ENCODE data around the gene CEP57.

DNA sequence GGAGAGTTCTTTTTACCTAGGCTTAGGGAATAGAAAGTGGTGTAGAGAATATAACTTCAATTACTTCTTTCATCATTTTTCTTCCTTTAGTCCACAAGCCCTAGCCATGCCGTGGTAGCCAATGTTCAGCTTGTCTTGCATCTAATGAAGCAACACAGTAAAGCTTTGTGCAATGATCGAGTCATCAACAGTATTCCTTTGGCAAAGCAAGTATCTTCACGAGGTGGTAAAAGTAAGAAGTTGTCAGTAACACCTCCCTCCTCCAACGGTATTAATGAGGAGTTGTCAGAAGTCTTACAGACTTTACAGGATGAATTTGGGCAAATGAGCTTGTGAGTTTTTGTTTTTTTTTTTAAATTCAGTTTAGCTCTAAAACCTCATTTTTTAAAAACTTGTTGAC is 37.4 kb downstream of the CEP57 start:
- TF ChIP-seq POLR2A (IDR thresholded peaks at IDR 0.05), result no peak
- no peak for TF ChIP-seq CTCF (IDR thresholded peaks at IDR 0.05)
